ENCODE data around the gene QRICH2. TPM values are rescaled to one million over a fixed set of nuclear protein-coding genes. Genes with fewer than 3 reads are reported as not detected.
"Not testable (repeated sequence)": the region's sequence is repeated elsewhere in the genome, so short reads cannot be mapped to it uniquely, and the experiment has no call there.

Gene QRICH2
- total RNA-seq, 4 donors from 2014 or later, result 2.3 to 3.1 (median 2.7) TPM

DNA sequence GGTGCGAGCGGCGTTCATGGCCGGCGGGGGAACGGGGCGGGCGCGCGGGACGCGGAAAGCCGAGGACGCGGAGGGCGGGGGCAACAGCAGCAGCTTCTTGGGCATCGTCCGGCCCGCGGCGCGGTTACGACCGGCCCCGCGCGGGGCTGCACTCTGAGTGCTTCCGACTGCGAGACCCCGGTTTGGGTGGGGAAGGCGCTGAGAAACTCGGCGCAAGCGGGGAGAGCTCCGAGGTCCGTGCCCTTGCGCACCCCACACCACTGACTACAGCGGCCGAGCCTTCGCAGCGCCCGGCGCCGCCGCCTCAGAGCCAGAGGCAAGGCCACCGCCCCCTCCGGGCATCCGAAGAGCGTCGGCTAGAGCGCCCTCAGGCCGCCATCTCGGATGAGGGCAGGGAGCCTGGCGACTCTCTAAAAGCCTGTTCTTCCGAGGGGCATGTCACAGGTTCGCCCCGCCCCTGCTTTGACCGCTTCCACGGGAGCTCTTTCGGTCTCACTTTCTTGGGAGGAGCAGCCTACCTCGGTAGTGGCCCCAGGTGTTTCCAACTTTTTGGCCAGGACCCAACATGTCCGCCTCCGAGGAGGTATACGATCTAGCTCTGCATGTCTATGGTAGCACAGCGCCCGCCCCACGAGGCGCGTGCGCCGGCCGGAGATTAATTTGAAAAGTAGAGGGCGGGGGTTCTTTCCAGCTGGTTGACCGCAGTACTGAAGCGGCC, 45.7 kb upstream of the QRICH2 start, which contains the start of gene PRPSAP1:
Gene PRPSAP1, minus strand, starts transcription at position 318 of the 718 bp plus-strand sequence. Its CDS starts 213 bp downstream, at position 105.
- Histone ChIP-seq H3K36me3 (no peaks in the 10 kb centered on the region), H3K27me3 (no peaks in the 10 kb centered on the region), H3K4me3 (peak within 1 kb of the TSS; percentile 87), H3K27ac (peak within 1 kb of the TSS; percentile 85), H3K4me1 (peaks cover 20% of the 10 kb centered on the region), H3K9me3 (no peaks in the 10 kb centered on the region)
- TF ChIP-seq POLR2A (IDR thresholded peaks at IDR 0.05), result no peak
- TF ChIP-seq POLR2AphosphoS5 (IDR thresholded peaks at IDR 0.05), result peak in 2 of 3 donors; percentile 42 to 77
- TF ChIP-seq, protein P1, sequence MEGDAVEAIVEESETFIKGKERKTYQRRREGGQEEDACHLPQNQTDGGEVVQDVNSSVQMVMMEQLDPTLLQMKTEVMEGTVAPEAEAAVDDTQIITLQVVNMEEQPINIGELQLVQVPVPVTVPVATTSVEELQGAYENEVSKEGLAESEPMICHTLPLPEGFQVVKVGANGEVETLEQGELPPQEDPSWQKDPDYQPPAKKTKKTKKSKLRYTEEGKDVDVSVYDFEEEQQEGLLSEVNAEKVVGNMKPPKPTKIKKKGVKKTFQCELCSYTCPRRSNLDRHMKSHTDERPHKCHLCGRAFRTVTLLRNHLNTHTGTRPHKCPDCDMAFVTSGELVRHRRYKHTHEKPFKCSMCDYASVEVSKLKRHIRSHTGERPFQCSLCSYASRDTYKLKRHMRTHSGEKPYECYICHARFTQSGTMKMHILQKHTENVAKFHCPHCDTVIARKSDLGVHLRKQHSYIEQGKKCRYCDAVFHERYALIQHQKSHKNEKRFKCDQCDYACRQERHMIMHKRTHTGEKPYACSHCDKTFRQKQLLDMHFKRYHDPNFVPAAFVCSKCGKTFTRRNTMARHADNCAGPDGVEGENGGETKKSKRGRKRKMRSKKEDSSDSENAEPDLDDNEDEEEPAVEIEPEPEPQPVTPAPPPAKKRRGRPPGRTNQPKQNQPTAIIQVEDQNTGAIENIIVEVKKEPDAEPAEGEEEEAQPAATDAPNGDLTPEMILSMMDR (IDR thresholded peaks at IDR 0.05), result peak in 1 of 2 donors; percentile 39
- peak; percentile 91 for DNase-seq (ENCODE audit: low spot score in 2 of 2)
- WGBS, result under 1% methylated on average over 14 of the region's 75 CpGs

- WGBS, result 0% methylated on average over 1 of the region's 51 CpGs
- H3K27me3 ChIP-seq, result no peaks in the 10 kb centered on the region
- H3K36me3 ChIP-seq, result peaks cover 2% of the 10 kb centered on the region
- peak in 1 of 2 donors; percentile 74 for DNase-seq (ENCODE audit: low spot score in 2 of 2)
- H3K4me1 ChIP-seq, result peaks cover 20% of the 10 kb centered on the region
- no peak for TF ChIP-seq POLR2A (IDR thresholded peaks at IDR 0.05)
- TF ChIP-seq, protein P1 (IDR thresholded peaks at IDR 0.05), result no peak
- TF ChIP-seq EP300 (IDR thresholded peaks at IDR 0.05), result no peak
- TF ChIP-seq POLR2AphosphoS5 (IDR thresholded peaks at IDR 0.05), result no peak
- H3K4me3 ChIP-seq, result peak overlapping the region; percentile 87
- H3K27ac ChIP-seq, result peak overlapping the region; percentile 85
- H3K9me3 ChIP-seq, result no peaks in the 10 kb centered on the region
These were observed 45.0 kb upstream of the QRICH2 start for GRCh38 chr17:76353004-76353598.

DNA sequence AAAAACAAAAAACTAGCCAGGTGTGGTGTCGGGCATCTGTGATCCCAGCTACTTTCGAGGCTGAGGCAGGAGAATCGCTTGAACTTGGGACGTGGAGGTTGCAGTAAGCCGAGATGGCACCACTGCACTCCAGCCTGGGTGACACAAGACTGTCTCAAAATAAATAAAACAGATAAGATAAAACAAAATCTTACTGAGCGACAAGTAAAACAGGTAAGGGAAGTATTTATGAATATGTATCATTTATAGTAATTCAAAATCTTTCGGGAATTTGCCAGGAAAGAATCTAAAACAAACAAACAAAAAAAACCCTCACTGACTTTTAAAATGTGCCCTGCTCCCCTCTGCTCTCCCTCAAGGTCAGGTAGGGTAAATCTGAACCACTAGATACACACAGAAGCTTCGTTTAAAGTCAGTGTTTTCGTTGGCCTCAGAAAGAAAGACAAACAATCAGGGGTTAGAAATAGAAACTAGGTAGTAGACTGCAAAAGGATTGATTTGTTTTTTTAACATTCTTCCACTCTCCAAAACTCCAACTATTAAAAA, 43.5 kb upstream of the QRICH2 start:
- Histone ChIP-seq H3K27ac (no peak overlapping the region), H3K27me3 (no peaks in the 10 kb centered on the region), H3K4me1 (peaks cover 20% of the 10 kb centered on the region), H3K9me3 (no peaks in the 10 kb centered on the region), H3K4me3 (no peak overlapping the region), H3K36me3 (peaks cover 17% of the 10 kb centered on the region)
- 65% methylated on average over 9 of the region's 9 CpGs for WGBS
- DNase-seq (ENCODE audit: low spot score in 2 of 2), result no peak
- TF ChIP-seq EP300 (IDR thresholded peaks at IDR 0.05), result no peak
- TF ChIP-seq, protein P1 (IDR thresholded peaks at IDR 0.05), result no peak
- TF ChIP-seq POLR2AphosphoS5 (IDR thresholded peaks at IDR 0.05), result no peak
- TF ChIP-seq POLR2A (IDR thresholded peaks at IDR 0.05), result no peak

DNA sequence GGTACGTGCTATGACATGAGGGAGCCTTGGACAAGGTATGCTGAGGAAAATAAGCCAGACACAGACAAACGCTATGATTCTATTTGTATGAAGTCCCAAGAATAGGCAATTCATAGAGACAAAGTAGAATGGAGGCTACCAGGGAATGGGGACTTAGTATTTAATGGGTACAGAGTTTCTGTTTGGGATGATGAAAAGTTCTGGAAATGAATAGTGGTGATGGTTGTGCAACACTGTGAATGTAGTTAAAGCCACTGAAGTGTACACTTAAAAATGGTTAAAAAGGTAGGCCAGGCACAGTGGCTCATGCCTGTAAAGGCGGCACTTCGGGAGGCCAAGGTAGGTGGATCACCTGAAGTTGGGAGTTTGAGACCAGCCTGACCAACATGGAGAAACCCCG, 42.4 kb upstream of the QRICH2 start:
- no peak overlapping the region for H3K4me3 ChIP-seq
- no peak for DNase-seq (ENCODE audit: low spot score in 2 of 2)
- no peak overlapping the region for H3K27ac ChIP-seq
- no peaks in the 10 kb centered on the region for H3K9me3 ChIP-seq
- TF ChIP-seq, protein P1 (IDR thresholded peaks at IDR 0.05), result no peak
- TF ChIP-seq POLR2A (IDR thresholded peaks at IDR 0.05), result no peak
- TF ChIP-seq EP300 (IDR thresholded peaks at IDR 0.05), result no peak
- no peak for TF ChIP-seq POLR2AphosphoS5 (IDR thresholded peaks at IDR 0.05)
- H3K36me3 ChIP-seq, result peaks cover 28% of the 10 kb centered on the region
- WGBS, result 91% methylated on average over 5 of the region's 5 CpGs
- H3K27me3 ChIP-seq, result no peaks in the 10 kb centered on the region
- H3K4me1 ChIP-seq, result peaks cover 20% of the 10 kb centered on the region

DNA sequence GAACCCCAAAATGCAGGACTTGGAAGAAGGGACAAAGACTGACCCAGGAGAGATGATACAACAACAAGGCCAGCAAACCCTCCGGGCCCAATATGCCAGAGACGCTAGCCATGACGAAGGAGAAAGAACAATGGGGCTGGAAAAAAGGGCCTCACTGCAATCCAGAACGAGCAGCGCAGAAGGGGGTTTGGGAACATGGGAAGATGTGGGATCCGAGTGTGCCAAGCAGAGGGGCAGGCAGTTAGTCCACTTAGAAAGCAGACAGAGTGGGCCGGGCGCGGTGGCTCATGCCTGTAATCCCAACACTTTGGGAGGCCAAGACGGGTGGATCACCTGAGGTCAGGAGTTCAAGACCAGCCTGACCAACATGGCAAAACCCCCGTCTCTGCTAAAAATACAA, 38.9 kb upstream of the QRICH2 start:
- H3K4me3 ChIP-seq; DNase-seq (ENCODE audit: low spot score in 2 of 2); H3K27me3 ChIP-seq; H3K27ac ChIP-seq; H3K4me1 ChIP-seq; H3K9me3 ChIP-seq: not testable (repeated sequence)
- peaks cover 60% of the 10 kb centered on the region for H3K36me3 ChIP-seq
- WGBS, result 97% methylated on average over 11 of the region's 11 CpGs
